K562 (cell line): ENCODE results near the gene HOXB7.

Experiments used
- CHCHD3 ChIP-seq: fragments of 250-450 bp; sonication (Bioruptor Pico); IDR thresholded peaks from 2 replicates; pipeline ENCODE4 v2.1.2; 2022; ENCODE audit warnings: mild to moderate bottlenecking
- CHD1 ChIP-seq: fragments of 200-600 bp; sonication (generic); IDR thresholded peaks from one replicate; pipeline ENCODE4 v1.6.1; 2012; ENCODE audit warnings: mild to moderate bottlenecking, moderate library complexity, low read length, inconsistent platforms
- CTCF ChIP-seq, 3 experiments: IDR thresholded peaks in 2 of 3; conservative IDR thresholded peaks in 1 of 3; 2 replicates each; pipeline ENCODE4 v1.5.1; 2011 to 2012; ENCODE audit warnings: low read length in 3 of 3, mild to moderate bottlenecking in 3 of 3, control low read depth in 2 of 3, improper control_type of control experiment in 1 of 3, inconsistent platforms in 1 of 3, low read depth in 1 of 3, mixed read lengths in 1 of 3, moderate library complexity in 1 of 3; ENCODE audit not compliant: insufficient read depth in 2 of 3
- ESRRA ChIP-seq: fragments of 450-650 bp; IDR thresholded peaks from 2 replicates; pipeline ENCODE4 v1.6.1; 2014; ENCODE audit warnings: low read depth, mild to moderate bottlenecking, moderate library complexity, borderline replicate concordance
- MED1 ChIP-seq: sonication (generic); formaldehyde crosslinking; IDR thresholded peaks from 2 replicates; pipeline ENCODE4 v1.8.1; 2023; ENCODE audit warnings: missing genetic modification reagents, borderline replicate concordance
- MTA3 ChIP-seq: fragments of 450-650 bp; formaldehyde crosslinking; IDR thresholded peaks from 2 replicates; pipeline ENCODE4 v1.6.1; 2017; ENCODE audit warnings: mild to moderate bottlenecking, borderline replicate concordance
- POLR2A ChIP-seq: fragments of 450-650 bp; conservative IDR thresholded peaks from 2 replicates; pipeline ENCODE4 v1.6.1; 2016
- ZNF121 ChIP-seq: sonication (generic); formaldehyde crosslinking; conservative IDR thresholded peaks from 2 replicates; pipeline ENCODE4 v1.8.0; 2022; ENCODE audit warnings: missing genetic modification reagents
- ZSCAN29 ChIP-seq: fragments of 450-650 bp; IDR thresholded peaks from 2 replicates; pipeline ENCODE4 v1.6.1; 2017

DNA sequence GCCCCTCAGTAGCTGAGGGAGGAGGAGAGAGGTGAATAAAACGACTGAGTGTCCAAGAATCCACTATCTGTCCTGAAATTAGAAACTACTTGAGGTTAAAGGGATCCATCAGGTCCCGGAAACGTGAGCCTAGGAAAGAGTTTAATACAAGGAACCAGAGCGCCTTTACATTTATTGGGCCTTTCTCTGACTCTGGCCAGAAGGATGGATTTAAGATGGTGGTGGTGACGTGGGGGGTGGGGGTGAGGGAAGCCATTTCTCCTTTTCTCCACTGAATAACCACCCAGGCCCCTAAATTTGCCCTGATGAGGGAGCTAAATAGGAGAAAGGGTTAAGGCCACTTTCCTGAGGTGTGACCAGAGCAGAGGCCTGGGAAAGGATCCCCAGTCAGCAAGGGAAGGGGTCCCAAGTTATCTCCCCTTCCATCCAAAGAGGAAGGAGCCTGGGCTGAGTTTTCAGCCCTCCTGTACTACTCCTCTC lies 16.3 kb upstream of the HOXB7 start:
- no peak for TF ChIP-seq CTCF (IDR thresholded peaks at IDR 0.05 in 2 of 3, conservative IDR thresholded peaks at IDR 0.05 in 1 of 3; ENCODE audit: insufficient read depth in 2 of 3, low read depth in 1 of 3, low read length in 3 of 3)
- TF ChIP-seq MED1 (CRISPR knock-in tag): no peak
- peak; percentile 54 for TF ChIP-seq CHD1
- TF ChIP-seq CHCHD3 (CRISPR knock-in tag): no peak
- TF ChIP-seq ZSCAN29: no peak
- no peak for TF ChIP-seq ESRRA
- TF ChIP-seq ZNF121 (CRISPR knock-in tag): no peak
- no peak for TF ChIP-seq MTA3
- TF ChIP-seq POLR2A: no peak
